ENCODE data around the gene GATA5.

Gene GATA5

GRCh38 chr20:62475772-62476055 lies at the start of gene GATA5:
Gene GATA5, minus strand, starts transcription at chr20:62475995. Its CDS starts 474 bp downstream, at chr20:62475521.
- no peak for DNase-seq

GRCh38 chr20:62525014-62525413 lies 49.2 kb upstream of the GATA5 start:
- DNase-seq: no peak

GRCh38 chr20:62524505-62524911 lies 48.7 kb upstream of the GATA5 start:
- DNase-seq: no peak

- DNase-seq: peak; percentile 3
These were observed 47.8 kb upstream of the GATA5 start for GRCh38 chr20:62523473-62524203.

GRCh38 chr20:62522748-62523396 lies 47.1 kb upstream of the GATA5 start:
- DNase-seq: no peak

- DNase-seq: no peak
These were observed 44.0 kb upstream of the GATA5 start for GRCh38 chr20:62519826-62520225.

- no peak for DNase-seq
These were observed 43.1 kb upstream of the GATA5 start for GRCh38 chr20:62518911-62519310.

GRCh38 chr20:62517901-62518610 lies 42.3 kb upstream of the GATA5 start:
- DNase-seq: no peak

- DNase-seq: no peak
These were observed 41.4 kb upstream of the GATA5 start for GRCh38 chr20:62517168-62517567.

- DNase-seq: no peak
These were observed 40.5 kb upstream of the GATA5 start for GRCh38 chr20:62516338-62516737.

GRCh38 chr20:62515826-62516225 lies 40.0 kb upstream of the GATA5 start:
- DNase-seq: no peak

- no peak for DNase-seq
These were observed 39.5 kb upstream of the GATA5 start for GRCh38 chr20:62515280-62515679.

GRCh38 chr20:62513991-62514390 lies 38.2 kb upstream of the GATA5 start:
- DNase-seq: no peak

- DNase-seq: no peak
These were observed 36.3 kb upstream of the GATA5 start for GRCh38 chr20:62511915-62512610.

- no peak for DNase-seq
These were observed 35.6 kb upstream of the GATA5 start for GRCh38 chr20:62511300-62511914.

- DNase-seq: no peak
These were observed 32.9 kb upstream of the GATA5 start for GRCh38 chr20:62508641-62509051.

GRCh38 chr20:62507991-62508640 lies 32.3 kb upstream of the GATA5 start:
- DNase-seq: no peak

- no peak for DNase-seq
These were observed 31.5 kb upstream of the GATA5 start for GRCh38 chr20:62507323-62507722.

GRCh38 chr20:62506791-62507190 lies 31.0 kb upstream of the GATA5 start:
- DNase-seq: no peak

GRCh38 chr20:62506087-62506486 lies 30.3 kb upstream of the GATA5 start:
- DNase-seq: no peak

- no peak for DNase-seq
These were observed 29.7 kb upstream of the GATA5 start for GRCh38 chr20:62505337-62506045.

- no peak for DNase-seq
These were observed 28.5 kb upstream of the GATA5 start for GRCh38 chr20:62504323-62504722.

All from fibroblast of skin of right biceps (primary cell).